ENCODE measurements around the gene RTN1.

The RTN1 gene

DNA sequence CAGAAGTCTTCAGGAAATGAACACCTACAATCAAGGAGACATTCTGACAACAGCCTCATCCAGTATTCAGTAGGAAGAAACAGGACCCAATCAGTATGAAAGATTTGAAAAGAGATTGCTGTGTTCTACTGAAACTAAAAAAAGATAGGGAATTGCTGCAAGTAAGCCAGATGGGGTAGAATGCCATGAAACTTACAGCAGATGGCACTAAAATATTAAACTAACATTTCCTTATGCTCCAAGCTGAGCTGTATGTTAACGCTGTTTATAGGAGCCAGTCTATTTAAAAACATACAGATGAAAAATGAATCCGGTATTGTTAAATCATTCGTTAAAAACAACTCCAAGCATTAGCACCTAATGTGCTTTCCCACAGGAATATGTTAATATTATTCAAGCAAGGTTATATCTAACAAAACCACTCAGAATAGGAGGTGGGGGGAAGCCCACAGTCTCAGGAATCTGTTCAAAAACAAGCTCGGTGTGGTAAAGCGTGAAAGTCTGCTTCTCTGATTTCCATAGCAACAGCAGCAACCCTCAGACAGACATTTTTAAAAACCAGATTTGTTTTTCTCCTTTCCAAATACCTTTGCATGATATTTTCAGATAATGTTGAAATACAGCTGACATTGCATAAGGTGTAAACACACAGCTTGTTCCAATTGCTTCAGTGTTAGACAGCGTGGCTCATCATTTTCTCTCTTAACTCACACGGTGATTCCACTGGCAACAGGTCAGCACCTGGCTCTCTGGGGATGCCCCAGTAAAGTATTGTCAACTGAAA is 162.6 kb downstream of the RTN1 start:
- Histone ChIP-seq H3K4me3 (replicated peaks; ENCODE audit: low read depth, low read length) (no peak overlapping the region), H3K36me3 (ENCODE audit: control insufficient read depth, insufficient read depth, low read length) (no peaks in the 10 kb centered on the region), H3K27me3 (replicated peaks; ENCODE audit: control insufficient read depth, insufficient read depth, low read length) (no peaks in the 10 kb centered on the region; the same call in 1 of the 2 replicates)
- no peak for DNase-seq (ENCODE audit: extremely low read depth, insufficient read length)
- TF ChIP-seq, protein P1, sequence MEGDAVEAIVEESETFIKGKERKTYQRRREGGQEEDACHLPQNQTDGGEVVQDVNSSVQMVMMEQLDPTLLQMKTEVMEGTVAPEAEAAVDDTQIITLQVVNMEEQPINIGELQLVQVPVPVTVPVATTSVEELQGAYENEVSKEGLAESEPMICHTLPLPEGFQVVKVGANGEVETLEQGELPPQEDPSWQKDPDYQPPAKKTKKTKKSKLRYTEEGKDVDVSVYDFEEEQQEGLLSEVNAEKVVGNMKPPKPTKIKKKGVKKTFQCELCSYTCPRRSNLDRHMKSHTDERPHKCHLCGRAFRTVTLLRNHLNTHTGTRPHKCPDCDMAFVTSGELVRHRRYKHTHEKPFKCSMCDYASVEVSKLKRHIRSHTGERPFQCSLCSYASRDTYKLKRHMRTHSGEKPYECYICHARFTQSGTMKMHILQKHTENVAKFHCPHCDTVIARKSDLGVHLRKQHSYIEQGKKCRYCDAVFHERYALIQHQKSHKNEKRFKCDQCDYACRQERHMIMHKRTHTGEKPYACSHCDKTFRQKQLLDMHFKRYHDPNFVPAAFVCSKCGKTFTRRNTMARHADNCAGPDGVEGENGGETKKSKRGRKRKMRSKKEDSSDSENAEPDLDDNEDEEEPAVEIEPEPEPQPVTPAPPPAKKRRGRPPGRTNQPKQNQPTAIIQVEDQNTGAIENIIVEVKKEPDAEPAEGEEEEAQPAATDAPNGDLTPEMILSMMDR (IDR thresholded peaks at IDR 0.05; ENCODE audit: insufficient read depth, low read length, poor library complexity, severe bottlenecking) = no peak

GRCh38 chr14:59705866-59706265 is 164.7 kb downstream of the RTN1 start:
- no peaks in the 10 kb centered on the region; the same call in 1 of the 2 replicates for H3K27me3 ChIP-seq (replicated peaks; ENCODE audit: control insufficient read depth, insufficient read depth, low read length)
- no peak overlapping the region for H3K4me3 ChIP-seq (replicated peaks; ENCODE audit: low read depth, low read length)
- DNase-seq (ENCODE audit: extremely low read depth, insufficient read length) = no peak
- H3K36me3 ChIP-seq (ENCODE audit: control insufficient read depth, insufficient read depth, low read length) = no peaks in the 10 kb centered on the region
- TF ChIP-seq, protein P1 (IDR thresholded peaks at IDR 0.05; ENCODE audit: insufficient read depth, low read length, poor library complexity, severe bottlenecking) = no peak

GRCh38 chr14:59705245-59705644 is 165.3 kb downstream of the RTN1 start:
- H3K4me3 ChIP-seq (replicated peaks; ENCODE audit: low read depth, low read length) = no peak overlapping the region
- TF ChIP-seq, protein P1 (IDR thresholded peaks at IDR 0.05; ENCODE audit: insufficient read depth, low read length, poor library complexity, severe bottlenecking) = no peak
- no peak for DNase-seq (ENCODE audit: extremely low read depth, insufficient read length)
- no peaks in the 10 kb centered on the region; the same call in 1 of the 2 replicates for H3K27me3 ChIP-seq (replicated peaks; ENCODE audit: control insufficient read depth, insufficient read depth, low read length)
- H3K36me3 ChIP-seq (ENCODE audit: control insufficient read depth, insufficient read depth, low read length) = no peaks in the 10 kb centered on the region

- TF ChIP-seq, protein P1 (IDR thresholded peaks at IDR 0.05; ENCODE audit: insufficient read depth, low read length, poor library complexity, severe bottlenecking) = no peak
- H3K36me3 ChIP-seq (ENCODE audit: control insufficient read depth, insufficient read depth, low read length) = no peaks in the 10 kb centered on the region
- no peak overlapping the region for H3K4me3 ChIP-seq (replicated peaks; ENCODE audit: low read depth, low read length)
- H3K27me3 ChIP-seq (replicated peaks; ENCODE audit: control insufficient read depth, insufficient read depth, low read length) = no peaks in the 10 kb centered on the region; the same call in 1 of the 2 replicates
- DNase-seq (ENCODE audit: extremely low read depth, insufficient read length) = no peak
Observed at GRCh38 chr14:59704054-59704645, 166.4 kb downstream of the RTN1 start.

DNA sequence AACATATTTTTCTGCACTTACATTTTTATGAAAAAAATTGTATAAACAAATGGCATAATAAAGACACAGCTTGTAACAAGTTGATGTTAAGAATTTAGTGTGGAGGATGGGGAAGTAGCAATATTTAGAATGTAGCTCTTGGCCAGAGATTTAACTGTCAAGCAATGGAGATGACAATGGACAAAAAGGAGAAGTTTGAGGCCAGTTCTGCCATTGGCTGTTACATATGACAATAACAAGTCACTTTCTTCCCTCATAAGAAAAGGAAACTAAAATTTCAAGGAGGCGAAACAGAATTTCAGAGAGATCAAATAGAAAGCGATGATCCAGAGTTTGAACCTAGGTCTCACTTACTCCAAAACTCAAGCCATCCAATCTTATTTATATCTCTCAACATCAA is 171.1 kb downstream of the RTN1 start:
- DNase-seq (ENCODE audit: extremely low read depth, insufficient read length) = no peak
- no peak overlapping the region for H3K4me3 ChIP-seq (replicated peaks; ENCODE audit: low read depth, low read length)
- H3K36me3 ChIP-seq (ENCODE audit: control insufficient read depth, insufficient read depth, low read length) = no peaks in the 10 kb centered on the region
- no peaks in the 10 kb centered on the region for H3K27me3 ChIP-seq (replicated peaks; ENCODE audit: control insufficient read depth, insufficient read depth, low read length)
- TF ChIP-seq, protein P1 (IDR thresholded peaks at IDR 0.05; ENCODE audit: insufficient read depth, low read length, poor library complexity, severe bottlenecking) = no peak

Data from GM06990 (cell line).